ENCODE results near the gene NLRP8. TPM values are rescaled to one million over a fixed set of nuclear protein-coding genes. Genes with fewer than 3 reads are reported as not detected.

NLRP8 gene
- total and polyA plus RNA-seq, 2 of the 4 experiments (the other 2 are of a cell fraction), result not detected

DNA sequence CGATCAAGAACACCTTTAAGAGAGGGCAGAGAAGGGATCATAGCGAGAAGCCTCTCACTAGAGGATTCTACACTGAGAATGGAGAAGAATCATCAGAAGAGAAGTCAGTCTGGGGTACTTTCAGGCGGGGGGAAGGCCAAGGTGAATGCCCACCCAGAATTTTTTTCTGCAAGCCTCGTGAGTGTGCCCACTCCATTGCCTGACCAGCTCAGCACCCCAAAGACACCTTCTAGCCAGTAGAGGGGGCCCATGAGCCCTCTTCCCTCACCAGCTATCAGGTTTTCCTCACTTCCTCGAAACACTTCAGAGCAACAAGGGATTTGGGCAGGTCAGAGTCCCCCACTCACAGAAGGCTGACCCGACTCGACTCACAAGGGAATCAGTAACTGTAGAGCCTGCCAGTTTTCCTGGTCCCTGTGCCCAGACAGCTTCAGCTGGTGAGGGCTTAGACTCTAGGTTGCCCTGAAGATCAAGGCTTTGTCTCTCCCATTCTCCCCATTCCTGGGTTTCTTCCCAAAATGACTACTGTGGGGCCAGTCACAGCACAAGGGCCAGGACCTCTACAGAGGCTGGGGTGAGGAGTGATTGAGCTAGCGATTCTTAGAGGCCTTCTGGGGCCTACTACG, 33.9 kb upstream of the NLRP8 start:
- TF ChIP-seq ELK1 (IDR thresholded peaks at IDR 0.05; ENCODE audit: borderline replicate concordance, low read depth, low read length), result no peak
- Histone ChIP-seq H3K9me3 (ENCODE audit: control insufficient read depth, insufficient read depth, low read length) (peaks cover 24% of the 10 kb centered on the region), H3K4me3 (ENCODE audit: insufficient read depth, low read depth, low read length) (no peak overlapping the region), H2AFZ (replicated peaks; ENCODE audit: low read length, poor library complexity) (no peak overlapping the region), H3K9ac (ENCODE audit: low read depth, low read length) (no peak overlapping the region), H3K4ac (ENCODE audit: low read depth, low read length) (no peak overlapping the region), H3K56ac (ENCODE audit: extremely low read depth, insufficient read depth, low read length) (no peak overlapping the region), H3K18ac (ENCODE audit: low read depth, low read length) (no peak overlapping the region), H3K4me1 (ENCODE audit: control insufficient read depth, insufficient read depth, low read length) (no peaks in the 10 kb centered on the region), H3K79me1 (ENCODE audit: low read depth in 1 of 2, low read length in 2 of 2) (no peaks in the 10 kb centered on the region), H2BK20ac (ENCODE audit: low read depth, low read length) (no peak overlapping the region), H3K4me2 (ENCODE audit: low read depth, low read length) (no peak overlapping the region), H4K8ac (ENCODE audit: low read depth in 2 of 2, low read length in 2 of 2) (no peak overlapping the region), H2BK5ac (ENCODE audit: low read depth, low read length, poor library complexity, severe bottlenecking) (no peak overlapping the region), H2BK120ac (ENCODE audit: low read depth, low read length) (no peak overlapping the region), H4K5ac (ENCODE audit: low read depth, low read length) (no peak overlapping the region), H3K36me3 (ENCODE audit: control insufficient read depth, insufficient read depth, low read length) (no peaks in the 10 kb centered on the region), H2AK9ac (replicated peaks; ENCODE audit: low read depth, low read length, poor library complexity) (no peak overlapping the region), H3K14ac (replicated peaks; ENCODE audit: low read depth, low read length) (no peak overlapping the region), H3K9me1 (ENCODE audit: insufficient read depth, low read length) (no peaks in the 10 kb centered on the region), H2BK15ac (ENCODE audit: low read depth, low read length) (no peak overlapping the region), H3K23ac (ENCODE audit: low read depth, low read length) (no peak overlapping the region), H4K20me1 (ENCODE audit: insufficient read depth, low read length) (no peaks in the 10 kb centered on the region), H4K91ac (ENCODE audit: insufficient read depth, low read depth, low read length) (no peak overlapping the region), H2AK5ac (ENCODE audit: low read depth, low read length) (no peak overlapping the region), H3K27me3 (ENCODE audit: control insufficient read depth, insufficient read depth, low read length) (no peaks in the 10 kb centered on the region), H3K27ac (ENCODE audit: insufficient read depth, low read length) (no peak overlapping the region)
- 17% methylated on average over 5 of the region's 9 CpGs; no CpG with 5 or more reads in 1 of the 2 experiments for WGBS, 2 experiments (ENCODE audit: extremely low coverage in 2 of 2, insufficient read length in 1 of 2)
- CTCF ChIA-PET, result no interaction called here
- BruUV-seq (replicated peaks), result no TSS peak
- POLR2A ChIA-PET (ENCODE audit: unreplicated experiment), result no interaction called here
- in situ Hi-C loops (cut with MboI; ENCODE audit: low sequenced_read_pairs), result no loop called here
- ATAC-seq (ENCODE audit: low read depth), result no peak
- dilution Hi-C loops (cut with HindIII; ENCODE audit: low sequenced_read_pairs, unreplicated experiment), result no loop called here
- DNase-seq, result no peak
- intact Hi-C loops (cut with micrococcal nuclease), result no loop called here
